H1 (cell line): ENCODE measurements around the gene MUC22.

Experiments
- CEBPB ChIP-seq: IDR thresholded peaks from 2 replicates; pipeline ENCODE4 v1.6.1; 2012; ENCODE audit warnings: low read depth, low read length
- CTCF ChIP-seq, 3 experiments: IDR thresholded peaks; 1 replicate in 2 of 3; 2 replicates in 1 of 3; pipeline versions ENCODE4 v1.5.1 to v1.6.1; 2011; ENCODE audit warnings: low read length in 3 of 3, mild to moderate bottlenecking in 3 of 3, inconsistent platforms in 2 of 3, low read depth in 1 of 3, moderate library complexity in 1 of 3; ENCODE audit not compliant: insufficient read depth in 1 of 3; ENCODE audit errors: control extremely low read depth in 1 of 3
- EZH2 ChIP-seq: fragments of 200-600 bp; sonication (generic); IDR thresholded peaks from 2 replicates; pipeline ENCODE4 v1.7.1; 2012; ENCODE audit warnings: low read depth, mild to moderate bottlenecking, moderate library complexity, low read length, inconsistent platforms; ENCODE audit not compliant: severe bottlenecking

GRCh38 chr6:31049518-31049917 is 39.2 kb downstream of the MUC22 start:
- no peak for TF ChIP-seq EZH2
- TF ChIP-seq CEBPB, result no peak
- TF ChIP-seq CTCF (IDR thresholded peaks at IDR 0.05; ENCODE audit: control extremely low read depth in 1 of 3, insufficient read depth in 1 of 3, low read depth in 1 of 3, low read length in 3 of 3), result no peak
